OCI-LY1 (cell line): ENCODE data around the gene LMO3.

Experiments
- H2AFZ ChIP-seq: fragments of 200-600 bp; sonication (generic), shearing (Covaris generic); 2 replicates; pipeline ENCODE4 v1.6.0; 2014; ENCODE audit warnings: antibody characterized with exemption, mild to moderate bottlenecking, low read length
- H3F3A ChIP-seq: fragments of 200-600 bp; sonication (generic), shearing (Covaris generic); 2 replicates; pipeline ENCODE4 v1.6.0; 2014; ENCODE audit warnings: mild to moderate bottlenecking, antibody characterized with exemption, low read length, moderate library complexity; ENCODE audit not compliant: insufficient read depth
- H3K27ac ChIP-seq: fragments of 200-600 bp; sonication (generic); 2 replicates; pipeline ENCODE4 v1.5.1; 2014; ENCODE audit warnings: low read length, mixed run types, mild to moderate bottlenecking, low read depth; ENCODE audit not compliant: poor library complexity, severe bottlenecking
- H3K27me3 ChIP-seq: fragments of 200-600 bp; sonication (generic); 2 replicates; pipeline ENCODE4 v1.6.0; 2014; ENCODE audit warnings: antibody characterized with exemption, mild to moderate bottlenecking, low read length, moderate library complexity; ENCODE audit not compliant: insufficient read depth
- H3K36me3 ChIP-seq: fragments of 200-600 bp; sonication (generic); 2 replicates; pipeline ENCODE4 v1.6.1; 2014; ENCODE audit warnings: mild to moderate bottlenecking, antibody characterized with exemption, low read length, moderate library complexity, mixed read lengths; ENCODE audit not compliant: insufficient read depth
- H3K4me1 ChIP-seq: fragments of 200-600 bp; sonication (generic); 2 replicates; pipeline ENCODE4 v1.5.1; 2014; ENCODE audit warnings: mild to moderate bottlenecking, low read length, moderate library complexity; ENCODE audit not compliant: insufficient read depth, severe bottlenecking
- H3K4me2 ChIP-seq: fragments of 200-600 bp; sonication (generic), shearing (Covaris generic); 2 replicates; pipeline ENCODE4 v1.6.1; 2014; ENCODE audit warnings: low read length
- H3K4me3 ChIP-seq: fragments of 200-600 bp; sonication (generic); 2 replicates; pipeline ENCODE4 v1.5.1; 2014; ENCODE audit warnings: low read length, low read depth, mild to moderate bottlenecking, mixed read lengths; ENCODE audit not compliant: poor library complexity, severe bottlenecking
- H3K79me2 ChIP-seq: fragments of 200-600 bp; shearing (Covaris generic); 2 replicates; pipeline ENCODE4 v1.6.1; 2016; ENCODE audit warnings: mixed run types, low read length, mixed read lengths; ENCODE audit not compliant: insufficient read depth
- H3K9ac ChIP-seq: fragments of 200-600 bp; sonication (generic), shearing (Covaris generic); 2 replicates; pipeline ENCODE4 v1.6.1; 2014; ENCODE audit warnings: mild to moderate bottlenecking, low read length, mixed read lengths
- H3K9me2 ChIP-seq: fragments of 200-600 bp; sonication (generic), shearing (Covaris generic); 2 replicates; pipeline ENCODE4 v1.6.1; 2014; ENCODE audit warnings: low read depth, mild to moderate bottlenecking, low read length, mixed read lengths
- H3K9me3 ChIP-seq: fragments of 200-600 bp; shearing (Covaris generic); 2 replicates; pipeline ENCODE4 v1.6.1; 2014; ENCODE audit warnings: low read length, mixed read lengths
- H4K20me1 ChIP-seq: fragments of 200-600 bp; sonication (generic), shearing (Covaris generic); 2 replicates; pipeline ENCODE4 v1.6.0; 2016; ENCODE audit warnings: mild to moderate bottlenecking, low read length; ENCODE audit not compliant: insufficient read depth
- CTCF ChIP-seq: fragments of 200-600 bp; sonication (generic), shearing (Covaris generic); IDR thresholded peaks from 2 replicates; pipeline ENCODE4 v1.5.1; 2017; ENCODE audit warnings: mild to moderate bottlenecking, antibody characterized with exemption, low read length, moderate library complexity, mixed read lengths
- EZH2 ChIP-seq: fragments of 200-600 bp; sonication (generic), shearing (Covaris generic); IDR thresholded peaks from 2 replicates; pipeline ENCODE4 v1.8.0; 2017; ENCODE audit warnings: borderline replicate concordance, mixed run types, mild to moderate bottlenecking, antibody characterized with exemption, low read length, moderate library complexity, mixed read lengths

Gene LMO3

GRCh38 chr12:16600525-16600924 is 5.4 kb downstream of the LMO3 start:
- no peak overlapping the region for H3K4me2 ChIP-seq
- no peaks in the 10 kb centered on the region for H3K4me1 ChIP-seq
- no peaks in the 10 kb centered on the region for H4K20me1 ChIP-seq
- no peaks in the 10 kb centered on the region for H3K79me2 ChIP-seq
- H3K27me3 ChIP-seq, result no peaks in the 10 kb centered on the region
- H3K4me3 ChIP-seq, result no peak overlapping the region
- no peaks in the 10 kb centered on the region for H3K9me3 ChIP-seq
- no peak for TF ChIP-seq CTCF
- no peak for TF ChIP-seq EZH2
- no peaks in the 10 kb centered on the region for H3F3A ChIP-seq
- no peaks in the 10 kb centered on the region for H3K9me2 ChIP-seq
- no peak overlapping the region for H3K27ac ChIP-seq
- no peaks in the 10 kb centered on the region for H3K36me3 ChIP-seq
- no peak overlapping the region for H2AFZ ChIP-seq
- no peak overlapping the region for H3K9ac ChIP-seq

DNA sequence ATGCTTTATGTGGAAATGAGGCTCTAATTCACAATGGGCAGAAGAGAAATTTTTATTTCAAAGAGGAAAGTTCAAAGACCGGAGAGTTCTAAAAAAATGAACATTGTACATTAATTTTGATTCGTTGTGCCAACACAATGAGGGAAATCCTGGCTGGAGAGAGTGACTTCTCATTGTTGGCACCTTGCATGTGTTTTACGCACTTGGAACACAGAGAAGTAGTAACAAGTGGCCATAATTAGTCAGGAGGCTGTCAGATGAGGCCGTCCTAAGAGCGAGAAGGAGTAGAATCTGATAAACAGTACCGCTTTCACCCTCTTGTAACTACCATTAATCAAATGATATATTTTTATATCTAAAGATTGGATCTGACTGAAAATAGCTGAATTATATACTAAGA is 6.9 kb downstream of the LMO3 start:
- TF ChIP-seq CTCF (no peak), EZH2 (no peak)
- Histone ChIP-seq H3K27me3 (no peaks in the 10 kb centered on the region), H3K36me3 (no peaks in the 10 kb centered on the region), H3K9me3 (no peaks in the 10 kb centered on the region), H3K4me2 (no peak overlapping the region), H3K9ac (no peak overlapping the region), H4K20me1 (no peaks in the 10 kb centered on the region), H3K4me1 (no peaks in the 10 kb centered on the region), H3F3A (no peaks in the 10 kb centered on the region), H2AFZ (no peak overlapping the region), H3K9me2 (peaks cover 4% of the 10 kb centered on the region; the same call in 1 of the 2 replicates), H3K27ac (no peak overlapping the region), H3K79me2 (no peaks in the 10 kb centered on the region), H3K4me3 (no peak overlapping the region)

GRCh38 chr12:16594797-16595196 is 11.2 kb downstream of the LMO3 start:
- no peak overlapping the region for H2AFZ ChIP-seq
- H3K79me2 ChIP-seq, result no peaks in the 10 kb centered on the region
- H4K20me1 ChIP-seq, result no peaks in the 10 kb centered on the region
- H3K4me2 ChIP-seq, result no peak overlapping the region
- H3K9ac ChIP-seq, result no peak overlapping the region
- H3K4me3 ChIP-seq, result no peak overlapping the region
- H3K4me1 ChIP-seq, result no peaks in the 10 kb centered on the region
- no peaks in the 10 kb centered on the region for H3K36me3 ChIP-seq
- no peak for TF ChIP-seq EZH2
- TF ChIP-seq CTCF, result no peak
- no peaks in the 10 kb centered on the region for H3K27me3 ChIP-seq
- no peaks in the 10 kb centered on the region for H3K9me3 ChIP-seq
- H3F3A ChIP-seq, result no peaks in the 10 kb centered on the region
- peaks cover 4% of the 10 kb centered on the region; the same call in 1 of the 2 replicates for H3K9me2 ChIP-seq
- no peak overlapping the region for H3K27ac ChIP-seq
